HG02970 (cell line): Measurements from ENCODE around the gene GRID2.

ENCODE experiments used
- ATAC-seq: cut with Tn5 transposase; IDR thresholded peaks from one replicate; pipeline ENCODE4 v1.9.1; 2021; ENCODE audit warnings: mild to moderate bottlenecking, moderate library complexity, moderate number of reproducible peaks; ENCODE audit not compliant: unreplicated experiment, low FRiP score

Gene GRID2

GRCh38 chr4:93761286-93761685, 1457.5 kb downstream of the GRID2 start:
- no peak for ATAC-seq

GRCh38 chr4:93764639-93765246, 1461.0 kb downstream of the GRID2 start:
- ATAC-seq: no peak

- ATAC-seq: no peak
These were observed 1464.2 kb downstream of the GRID2 start for GRCh38 chr4:93767917-93768316.

- no peak for ATAC-seq
These were observed 1466.4 kb downstream of the GRID2 start for GRCh38 chr4:93770201-93770600.

GRCh38 chr4:93771640-93772411, 1468.1 kb downstream of the GRID2 start:
- ATAC-seq: no peak

- ATAC-seq: no peak
These were observed 1469.1 kb downstream of the GRID2 start for GRCh38 chr4:93772858-93773257.

- no peak for ATAC-seq
These were observed 1471.8 kb downstream of the GRID2 start for GRCh38 chr4:93775551-93775950.

- ATAC-seq: no peak
These were observed 1472.8 kb downstream of the GRID2 start for GRCh38 chr4:93776386-93777080.

- no peak for ATAC-seq
These were observed 1473.3 kb downstream of the GRID2 start for GRCh38 chr4:93777081-93777460.

GRCh38 chr4:93779228-93779627, 1475.5 kb downstream of the GRID2 start:
- no peak for ATAC-seq

GRCh38 chr4:93780080-93780479, 1476.3 kb downstream of the GRID2 start:
- no peak for ATAC-seq

- no peak for ATAC-seq
These were observed 1477.4 kb downstream of the GRID2 start for GRCh38 chr4:93781198-93781597.

GRCh38 chr4:93786149-93786548, 1482.4 kb downstream of the GRID2 start:
- no peak for ATAC-seq

GRCh38 chr4:93788712-93789111, 1484.9 kb downstream of the GRID2 start:
- ATAC-seq: no peak

- peak; percentile 82 for ATAC-seq
These were observed 1487.9 kb downstream of the GRID2 start for GRCh38 chr4:93791570-93792195.

- ATAC-seq: no peak
These were observed 1498.3 kb downstream of the GRID2 start for GRCh38 chr4:93802045-93802444.

- ATAC-seq: no peak
These were observed 1506.0 kb downstream of the GRID2 start for GRCh38 chr4:93809773-93810172.

GRCh38 chr4:93810340-93810992, 1506.7 kb downstream of the GRID2 start:
- no peak for ATAC-seq

GRCh38 chr4:93813092-93813491, 1509.3 kb downstream of the GRID2 start:
- ATAC-seq: no peak

GRCh38 chr4:93814141-93814540, 1510.4 kb downstream of the GRID2 start:
- ATAC-seq: no peak

GRCh38 chr4:93814722-93815121, 1511.0 kb downstream of the GRID2 start:
- ATAC-seq: no peak
